GM18867 (cell line): ENCODE data around the gene ANKRD35.
"Not testable (repeated sequence)": the region's sequence is repeated elsewhere in the genome, so short reads cannot be mapped to it uniquely, and the experiment has no call there.

Experiments
- ATAC-seq: cut with Tn5 transposase; IDR thresholded peaks from one replicate; pipeline ENCODE4 v1.9.1; 2021; ENCODE audit warnings: mild to moderate bottlenecking, moderate library complexity; ENCODE audit not compliant: unreplicated experiment

The ANKRD35 gene

GRCh38 chr1:145885738-145886287 lies at the start of gene ANKRD35:
Gene ANKRD35, minus strand, starts transcription at chr1:145885866. Its CDS starts 108 bp downstream, at chr1:145885758.
- ATAC-seq, result peak; percentile 99

- ATAC-seq, result not testable (repeated sequence)
Measured at GRCh38 chr1:145932522-145933009, 46.9 kb upstream of the ANKRD35 start.

GRCh38 chr1:145927916-145928643 lies 42.4 kb upstream of the ANKRD35 start:
- ATAC-seq, result no peak

- peak; percentile 95 for ATAC-seq
Measured at GRCh38 chr1:145927063-145927886, 41.6 kb upstream of the ANKRD35 start, which contains the start of gene RBM8A. Gene RBM8A, minus strand, starts transcription at chr1:145927484. Its CDS starts 58 bp downstream, at chr1:145927426.

- peak; percentile 5 for ATAC-seq
Measured at GRCh38 chr1:145926686-145927062, 41.0 kb upstream of the ANKRD35 start.

GRCh38 chr1:145922266-145922665 lies 36.6 kb upstream of the ANKRD35 start:
- no peak for ATAC-seq

GRCh38 chr1:145920297-145920696 lies 34.6 kb upstream of the ANKRD35 start:
- ATAC-seq, result not testable (repeated sequence)

- ATAC-seq, result peak; percentile 83
Measured at GRCh38 chr1:145918992-145919939, 33.6 kb upstream of the ANKRD35 start.

- ATAC-seq, result peak; percentile 76
Measured at GRCh38 chr1:145918144-145918991, 32.7 kb upstream of the ANKRD35 start, which contains the start of gene PEX11B. Gene PEX11B, minus strand, starts transcription at chr1:145918717. Its CDS starts 29 bp downstream, at chr1:145918688.

- no peak for ATAC-seq
Measured at GRCh38 chr1:145917595-145917994, 31.9 kb upstream of the ANKRD35 start.

- ATAC-seq, result no peak
Measured at GRCh38 chr1:145916745-145917144, 31.1 kb upstream of the ANKRD35 start.

- ATAC-seq, result no peak
Measured at GRCh38 chr1:145912128-145912641, 26.5 kb upstream of the ANKRD35 start.

- no peak for ATAC-seq
Measured at GRCh38 chr1:145908653-145909052, 23.0 kb upstream of the ANKRD35 start.

GRCh38 chr1:145906954-145907753 lies 21.5 kb upstream of the ANKRD35 start:
- no peak for ATAC-seq

GRCh38 chr1:145901312-145902021 lies 15.8 kb upstream of the ANKRD35 start:
- no peak for ATAC-seq

- no peak for ATAC-seq
Measured at GRCh38 chr1:145898756-145899155, 13.1 kb upstream of the ANKRD35 start.

- ATAC-seq, result no peak
Measured at GRCh38 chr1:145897969-145898368, 12.3 kb upstream of the ANKRD35 start.

- ATAC-seq, result no peak
Measured at GRCh38 chr1:145895471-145895870, 9.8 kb upstream of the ANKRD35 start.
